ENCODE data around the gene ADARB2. TPM values are rescaled to one million over a fixed set of nuclear protein-coding genes. Genes with fewer than 3 reads are reported as not detected.

Gene ADARB2
- total and polyA plus RNA-seq, 8 donors: 0.41 to 0.92 (median 0.76) TPM

GRCh38 chr10:1548596-1548995 is 188.7 kb downstream of the ADARB2 start:
- intact Hi-C loops (cut with DNase I): no loop called here
- ATAC-seq: no peak
- DNase-seq: no peak
- Histone ChIP-seq H3K27ac (no peak overlapping the region), H3K36me3 (no peaks in the 10 kb centered on the region), H3K4me1 (no peaks in the 10 kb centered on the region), H3K9me3 (peaks cover 0 to 5% of the 10 kb centered on the region in 2 donors), H3K27me3 (peaks cover 0 to 10% of the 10 kb centered on the region in 2 donors), H3K4me3 (no peak overlapping the region)
- no peak for TF ChIP-seq CTCF (IDR thresholded peaks at IDR 0.05)

- intact Hi-C loops (cut with DNase I): no loop called here
- no peak for TF ChIP-seq CTCF (IDR thresholded peaks at IDR 0.05)
Observed at GRCh38 chr10:1548146-1548545, 189.2 kb downstream of the ADARB2 start.

GRCh38 chr10:1546431-1547110 is 190.8 kb downstream of the ADARB2 start:
- no peak overlapping the region for H3K4me3 ChIP-seq
- H3K36me3 ChIP-seq: no peaks in the 10 kb centered on the region
- intact Hi-C loops (cut with DNase I): no loop called here
- no peak for ATAC-seq
- H3K9me3 ChIP-seq: peaks cover 0 to 5% of the 10 kb centered on the region in 2 donors
- H3K27me3 ChIP-seq: no peaks in the 10 kb centered on the region
- no peaks in the 10 kb centered on the region for H3K4me1 ChIP-seq
- DNase-seq: no peak
- H3K27ac ChIP-seq: no peak overlapping the region
- TF ChIP-seq CTCF (IDR thresholded peaks at IDR 0.05): no peak

More at GRCh38 chr10:1548146-1548545, 189.2 kb downstream of the ADARB2 start:
- no peak overlapping the region for H3K27ac ChIP-seq
- DNase-seq: peak in 2 of 4 donors; percentile 8 to 10
- peaks cover 0 to 5% of the 10 kb centered on the region in 2 donors for H3K9me3 ChIP-seq
- H3K27me3 ChIP-seq: peaks cover 0 to 10% of the 10 kb centered on the region in 2 donors
- no peaks in the 10 kb centered on the region for H3K4me1 ChIP-seq
- ATAC-seq: no peak
- H3K4me3 ChIP-seq: no peak overlapping the region
- H3K36me3 ChIP-seq: no peaks in the 10 kb centered on the region

DNA sequence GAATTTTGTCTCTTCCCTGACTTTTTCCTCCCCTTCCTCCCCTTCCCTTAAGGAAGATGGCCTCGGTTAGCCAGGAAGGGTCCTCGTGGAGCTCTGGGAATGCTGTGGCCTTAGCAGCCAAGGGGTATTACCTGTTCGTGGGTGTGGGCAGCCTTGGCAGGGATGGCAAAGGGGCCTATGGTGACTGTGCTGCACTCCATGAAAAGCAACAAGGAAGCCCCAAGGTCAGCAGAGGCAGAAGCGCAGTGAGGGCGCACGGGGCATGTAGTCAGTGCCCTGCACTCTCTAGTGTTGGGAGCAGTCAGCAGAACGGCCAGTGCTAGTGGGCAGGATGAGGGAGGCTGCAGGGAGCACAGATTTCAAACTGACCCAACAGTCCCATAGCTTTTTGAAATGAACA is 191.8 kb downstream of the ADARB2 start:
- DNase-seq (no peak), ATAC-seq (no peak)
- TF ChIP-seq CTCF (IDR thresholded peaks at IDR 0.05): no peak
- Histone ChIP-seq H3K36me3 (no peaks in the 10 kb centered on the region), H3K4me1 (no peaks in the 10 kb centered on the region), H3K27ac (no peak overlapping the region), H3K9me3 (peaks cover 0 to 5% of the 10 kb centered on the region in 2 donors), H3K4me3 (no peak overlapping the region), H3K27me3 (no peaks in the 10 kb centered on the region)
- intact Hi-C loops (cut with DNase I): no loop called here

DNA sequence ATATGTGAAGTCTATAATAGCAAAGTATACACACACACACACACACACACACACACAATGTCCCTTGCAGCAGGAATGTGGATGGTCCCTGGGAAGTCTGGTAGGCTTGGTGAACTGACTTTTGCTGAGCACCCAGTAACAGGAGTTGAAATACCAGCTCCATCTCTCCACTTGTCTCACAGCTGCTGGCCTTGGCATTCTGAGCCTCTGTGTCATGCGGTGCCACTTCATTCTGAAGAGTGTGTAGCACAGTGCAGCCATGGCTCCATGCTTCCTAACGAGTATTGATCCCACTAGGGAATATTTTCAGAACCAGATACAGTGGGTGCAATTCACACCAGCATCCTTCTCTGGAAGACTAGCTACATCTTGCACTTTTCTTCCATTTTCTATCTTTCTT is 192.4 kb downstream of the ADARB2 start:
- H3K4me3 ChIP-seq: no peak overlapping the region
- TF ChIP-seq CTCF (IDR thresholded peaks at IDR 0.05): no peak
- no peaks in the 10 kb centered on the region for H3K36me3 ChIP-seq
- no peak overlapping the region for H3K27ac ChIP-seq
- no peaks in the 10 kb centered on the region for H3K27me3 ChIP-seq
- ATAC-seq (peak; percentile 46), DNase-seq (peak in 1 of 4 donors; percentile 17)
- peaks cover 0 to 5% of the 10 kb centered on the region in 2 donors for H3K9me3 ChIP-seq
- no peaks in the 10 kb centered on the region for H3K4me1 ChIP-seq
- intact Hi-C loops (cut with DNase I): no loop called here
